Stomach (tissue), 9 donors: Measurements from ENCODE around the gene SHBG. TPM values are rescaled to one million over a fixed set of nuclear protein-coding genes. Genes with fewer than 3 reads are reported as not detected.
"Not testable (repeated sequence)": the region's sequence is repeated elsewhere in the genome, so short reads cannot be mapped to it uniquely, and the experiment has no call there.

Experiments
- DNase-seq, 2 donors: peaks; one replicate each; pipeline versions ENCODE4 v3.0.0 to v3.0.0-alpha.2; 2013 to 2019
- H3K27ac ChIP-seq, 5 donors: fragments of 200-600 bp in 4 of 5; sonication (generic) in 4 of 5; one replicate each; pipeline ENCODE4 v1.5.1; 2013 to 2019; ENCODE audit warnings: mild to moderate bottlenecking in 1 of 5, moderate library complexity in 1 of 5
- H3K27me3 ChIP-seq, 3 donors: fragments of 200-600 bp; sonication (generic); one replicate each; pipeline ENCODE4 v1.5.1; 2017 to 2019; ENCODE audit warnings: mixed run types in 1 of 3
- H3K36me3 ChIP-seq, 4 donors: fragments of 200-600 bp; sonication (generic); 1 replicate in 3 of 4; 2 replicates in 1 of 4; pipeline ENCODE4 v1.5.1; 2016 to 2019
- H3K4me1 ChIP-seq, 4 donors: fragments of 200-600 bp; sonication (generic); one replicate each; pipeline ENCODE4 v1.5.1; 2016 to 2019
- H3K4me3 ChIP-seq, 4 donors: fragments of 200-600 bp; sonication (generic) in 3 of 4; one replicate each; pipeline ENCODE4 v1.5.1; 2016 to 2019; ENCODE audit warnings: mild to moderate bottlenecking in 1 of 4
- H3K9me3 ChIP-seq, 4 donors: fragments of 200-600 bp; sonication (generic); one replicate each; pipeline ENCODE4 v1.5.1; 2016 to 2019
- EP300 ChIP-seq: sonication (generic); formaldehyde crosslinking; IDR thresholded peaks from one replicate; pipeline ENCODE4 v1.6.1; 2017; ENCODE audit warnings: antibody characterized with exemption
- POLR2A ChIP-seq, 4 donors: fragments of 450-650 bp; IDR thresholded peaks; one replicate each; pipeline ENCODE4 v1.6.1; 2016; ENCODE audit warnings: antibody characterized with exemption in 4 of 4, control low read depth in 2 of 4, mild to moderate bottlenecking in 1 of 4, moderate library complexity in 1 of 4
- POLR2AphosphoS5 ChIP-seq, 3 donors: sonication (generic); formaldehyde crosslinking; IDR thresholded peaks; one replicate each; pipeline ENCODE4 v1.6.1; 2016; ENCODE audit warnings: antibody characterized with exemption in 3 of 3
- WGBS, 5 donors: extraction: QIAGEN DNeasy Blood & Tissue Kit in 3 of 5; methylation state at CpG; one replicate each; pipeline versions ENCODE4 v1.1.5 to v1.1.7; 2013 to 2018; 5-methylcytosine and 5-hydroxymethylcytosine counted together
- intact Hi-C: fragments of 100-400 bp; cut with DNase I; formaldehyde crosslinking; loops from one replicate; pipeline ENCODE4 v1.15.1; 2023; ENCODE audit warnings: low total_unique reads
- polyA plus RNA-seq, 3 donors: library from polyadenylated mRNA; stranded (reverse); fragments of 200-250 nt; gene quantifications; one replicate each; pipeline ENCODE4 v1.2.3, GENCODE V29; 2013
- total RNA-seq, 5 donors: library from RNA; depleted of rRNA; stranded (reverse); fragments of >200 nt; gene quantifications; one replicate each; pipeline versions ENCODE4 v1.1.0 to v1.2.3, GENCODE V29; 2014 to 2016
- TF ChIP-seq, protein P1 (sequence below), 7 experiments: fragments of 450-650 bp in 4 of 7; fragments of 200-600 bp in 3 of 7; sonication (generic) in 3 of 7; IDR thresholded peaks; one replicate each; pipeline ENCODE4 v1.5.1; 2016 to 2019; ENCODE audit warnings: antibody characterized with exemption in 7 of 7, control low read depth in 2 of 7, mild to moderate bottlenecking in 1 of 7
- donor health status: healthy with polysubstance abuse.
- donor health status: Bipolar disorder and iron deficiency.
- donor health status: healthy.

Gene SHBG
- total and polyA plus RNA-seq, 8 donors, result 0.20 to 1.2 (median 0.37) TPM; not detected in 5

DNA sequence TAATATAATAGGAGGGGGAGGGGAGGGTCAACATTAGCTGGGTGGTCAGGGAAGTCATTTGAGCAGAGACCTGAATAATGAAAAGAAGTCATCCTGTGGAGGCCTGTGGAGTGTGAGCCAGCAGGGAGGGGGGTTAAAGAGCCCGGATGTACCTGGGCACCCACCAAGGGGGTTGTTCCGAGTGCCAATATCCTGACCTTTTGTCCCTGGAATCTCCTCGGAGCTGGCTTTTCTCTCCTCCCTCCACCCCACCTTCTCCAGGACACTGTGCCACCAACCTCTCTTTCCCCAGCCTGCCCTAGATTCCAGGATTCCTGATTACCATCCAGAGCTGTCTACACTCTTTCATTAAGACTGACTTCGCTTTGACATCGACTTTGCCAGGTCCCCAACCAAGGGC lies 6.2 kb downstream of the SHBG start:
- TF ChIP-seq EP300, result no peak
- TF ChIP-seq, protein P1, sequence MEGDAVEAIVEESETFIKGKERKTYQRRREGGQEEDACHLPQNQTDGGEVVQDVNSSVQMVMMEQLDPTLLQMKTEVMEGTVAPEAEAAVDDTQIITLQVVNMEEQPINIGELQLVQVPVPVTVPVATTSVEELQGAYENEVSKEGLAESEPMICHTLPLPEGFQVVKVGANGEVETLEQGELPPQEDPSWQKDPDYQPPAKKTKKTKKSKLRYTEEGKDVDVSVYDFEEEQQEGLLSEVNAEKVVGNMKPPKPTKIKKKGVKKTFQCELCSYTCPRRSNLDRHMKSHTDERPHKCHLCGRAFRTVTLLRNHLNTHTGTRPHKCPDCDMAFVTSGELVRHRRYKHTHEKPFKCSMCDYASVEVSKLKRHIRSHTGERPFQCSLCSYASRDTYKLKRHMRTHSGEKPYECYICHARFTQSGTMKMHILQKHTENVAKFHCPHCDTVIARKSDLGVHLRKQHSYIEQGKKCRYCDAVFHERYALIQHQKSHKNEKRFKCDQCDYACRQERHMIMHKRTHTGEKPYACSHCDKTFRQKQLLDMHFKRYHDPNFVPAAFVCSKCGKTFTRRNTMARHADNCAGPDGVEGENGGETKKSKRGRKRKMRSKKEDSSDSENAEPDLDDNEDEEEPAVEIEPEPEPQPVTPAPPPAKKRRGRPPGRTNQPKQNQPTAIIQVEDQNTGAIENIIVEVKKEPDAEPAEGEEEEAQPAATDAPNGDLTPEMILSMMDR (IDR thresholded peaks at IDR 0.05), result no peak
- TF ChIP-seq POLR2AphosphoS5 (IDR thresholded peaks at IDR 0.05), result no peak
- no peak for TF ChIP-seq POLR2A (IDR thresholded peaks at IDR 0.05)
- no peaks in the 10 kb centered on the region for H3K36me3 ChIP-seq
- intact Hi-C loops, result loop anchor here (10.0 kb wide), 1 partner anchor 49 kb away; the partner anchor contains the start of genes TP53 and WRAP53
- H3K4me3 ChIP-seq, result no peak overlapping the region
- WGBS, 5 donors, result 54 to 63% (median 56%) methylated on average over 5 of the region's 5 CpGs
- no peak overlapping the region for H3K27ac ChIP-seq
- H3K27me3 ChIP-seq, result no peaks in the 10 kb centered on the region
- no peak for DNase-seq
- H3K9me3 ChIP-seq, result no peaks in the 10 kb centered on the region
- H3K4me1 ChIP-seq, result no peaks in the 10 kb centered on the region

DNA sequence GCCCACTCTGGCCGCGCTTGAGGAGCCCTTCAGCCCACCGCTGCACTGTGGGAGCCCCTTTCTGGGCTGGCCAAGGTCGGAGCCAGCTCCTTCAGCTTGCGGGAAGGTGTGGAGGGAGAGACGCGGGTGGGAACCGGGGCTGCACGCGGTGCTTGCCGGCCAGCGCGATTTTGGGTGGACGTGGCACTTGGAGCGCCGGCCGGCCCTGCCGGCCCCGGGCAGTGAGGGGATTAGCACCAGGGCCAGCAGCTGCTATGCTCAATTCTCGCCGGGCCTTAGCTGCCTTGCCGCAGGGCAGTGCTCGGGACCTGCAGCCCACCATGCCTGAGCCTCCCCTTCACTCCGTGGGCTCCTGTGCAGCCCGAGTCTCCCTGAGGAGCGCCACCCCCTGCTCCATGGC lies 10.8 kb downstream of the SHBG start:
- no peak for DNase-seq
- Histone ChIP-seq H3K4me1 (no peaks in the 10 kb centered on the region), H3K27me3 (no peaks in the 10 kb centered on the region), H3K9me3 (no peaks in the 10 kb centered on the region), H3K27ac (no peak overlapping the region), H3K36me3 (no peaks in the 10 kb centered on the region), H3K4me3 (no peak overlapping the region)
- TF ChIP-seq EP300 (no peak), POLR2A (IDR thresholded peaks at IDR 0.05) (no peak), POLR2AphosphoS5 (IDR thresholded peaks at IDR 0.05) (no peak)
- TF ChIP-seq, protein P1 (IDR thresholded peaks at IDR 0.05), result no peak
- intact Hi-C loops, result no loop called here
- WGBS, 5 donors, result 92 to 98% (median 95%) methylated on average over 17 to 26 of the region's 26 CpGs

DNA sequence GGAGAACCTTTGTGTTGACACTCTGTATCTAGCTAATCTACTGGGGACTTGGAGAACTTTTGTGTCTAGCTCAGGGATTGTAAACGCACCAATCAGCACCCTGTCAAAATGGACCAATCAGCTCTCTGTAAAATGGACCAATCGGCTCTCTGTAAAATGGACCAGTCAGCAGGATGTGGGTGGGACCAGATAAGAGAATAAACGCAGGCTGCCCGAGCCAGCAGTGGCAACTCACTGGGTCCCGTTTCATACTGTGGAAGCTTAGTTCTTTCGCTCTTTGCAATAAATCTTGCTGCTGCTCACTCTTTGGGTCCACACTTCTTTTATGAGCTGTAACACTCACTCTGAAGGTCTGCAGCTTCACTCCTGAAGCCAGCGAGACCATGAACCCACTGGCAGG lies 11.7 kb downstream of the SHBG start:
- H3K9me3 ChIP-seq, H3K4me1 ChIP-seq, H3K4me3 ChIP-seq, DNase-seq, H3K36me3 ChIP-seq, H3K27ac ChIP-seq, intact Hi-C loops, H3K27me3 ChIP-seq: not testable (repeated sequence)
- WGBS, 5 donors, result 54 to 64% (median 58%) methylated on average over 7 of the region's 7 CpGs

DNA sequence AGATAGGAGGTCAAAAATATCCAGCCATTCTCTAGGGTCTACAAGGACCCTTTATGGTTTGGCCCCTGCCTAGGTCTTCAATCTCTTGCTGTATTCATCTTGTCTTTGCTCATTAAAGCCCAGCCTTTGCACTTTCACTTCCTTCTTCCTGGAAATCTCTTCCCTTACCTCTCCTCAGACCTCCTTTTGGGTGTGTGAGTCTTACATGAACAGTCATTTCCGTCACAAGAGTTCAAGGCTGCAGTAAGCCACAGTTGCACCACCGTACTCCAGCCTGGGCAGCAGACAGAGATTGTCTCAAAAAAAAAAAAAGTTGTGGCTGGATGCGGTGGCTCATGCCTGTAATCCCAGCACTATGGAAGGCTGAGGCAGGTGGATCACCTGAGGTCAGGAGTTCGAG lies 14.8 kb downstream of the SHBG start:
- peaks cover 0 to under 1% (median 0%) of the 10 kb centered on the region in 4 donors for H3K4me1 ChIP-seq
- H3K27ac ChIP-seq, result no peak overlapping the region
- intact Hi-C loops, result no loop called here
- WGBS, 5 donors, result 82 to 89% (median 88%) methylated on average over 4 of the region's 4 CpGs
- no peaks in the 10 kb centered on the region for H3K36me3 ChIP-seq
- no peaks in the 10 kb centered on the region for H3K9me3 ChIP-seq
- peaks cover 0 to 16% (median 1%) of the 10 kb centered on the region in 3 donors for H3K27me3 ChIP-seq
- H3K4me3 ChIP-seq, result no peak overlapping the region
- DNase-seq, result no peak
- TF ChIP-seq POLR2A (IDR thresholded peaks at IDR 0.05), result no peak
- TF ChIP-seq POLR2AphosphoS5 (IDR thresholded peaks at IDR 0.05), result no peak
- no peak for TF ChIP-seq EP300
- TF ChIP-seq, protein P1 (IDR thresholded peaks at IDR 0.05), result no peak

DNA sequence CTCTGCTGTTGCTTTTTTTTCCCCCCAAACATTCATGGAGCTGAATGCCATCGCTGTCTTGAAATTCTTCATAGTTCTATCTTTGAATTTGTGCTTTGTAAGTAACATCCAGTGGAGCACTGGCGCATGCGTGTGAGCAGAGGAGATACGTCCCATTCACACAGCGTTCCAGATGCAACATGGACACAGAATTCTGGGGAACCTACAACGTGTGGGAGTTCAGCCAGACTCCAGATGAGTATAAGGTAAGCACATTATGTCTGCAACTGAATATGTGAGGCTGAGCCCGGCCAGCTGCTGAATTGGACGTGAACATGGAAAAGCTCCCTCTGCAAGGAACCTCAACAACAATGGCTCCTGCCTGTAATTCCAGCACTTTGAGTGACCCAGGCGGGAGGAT lies 16.5 kb downstream of the SHBG start:
- Histone ChIP-seq H3K36me3 (no peaks in the 10 kb centered on the region), H3K27ac (no peak overlapping the region), H3K4me3 (no peak overlapping the region), H3K9me3 (no peaks in the 10 kb centered on the region), H3K4me1 (peaks cover 13 to 17% (median 15%) of the 10 kb centered on the region in 4 donors), H3K27me3 (peaks cover 0 to 33% (median 18%) of the 10 kb centered on the region in 3 donors)
- intact Hi-C loops, result no loop called here
- no peak for TF ChIP-seq POLR2AphosphoS5 (IDR thresholded peaks at IDR 0.05)
- TF ChIP-seq, protein P1 (IDR thresholded peaks at IDR 0.05), result no peak
- peak in 1 of 2 donors; percentile 57 for DNase-seq
- WGBS, 5 donors, result 62 to 77% (median 73%) methylated on average over 8 to 9 of the region's 9 CpGs
